B cell (primary cell): ENCODE measurements around the gene TCHHL1. TPM values are rescaled to one million over a fixed set of nuclear protein-coding genes. Genes with fewer than 3 reads are reported as not detected.

ENCODE experiments used
- ATAC-seq: fragments of 200-7000 bp; cut with Tn5 transposase; one replicate; pipeline ENCODE4 v1.10.0; 2021; ENCODE audit warnings: low read depth, mild to moderate bottlenecking, moderate number of reproducible peaks, moderate library complexity
- CTCF ChIA-PET: fragments of 350-600 bp; sonication (Branson Sonifier 250); formaldehyde crosslinking; loops from one replicate; lab custom pipeline; 2021; ENCODE audit warnings: antibody characterized with exemption, inconsistent platforms; lab: Charles Lee
- POLR2A ChIA-PET: fragments of 350-600 bp; sonication (Branson Sonifier 250); formaldehyde crosslinking; loops from one replicate; lab custom pipeline; 2021; ENCODE audit warnings: antibody characterized with exemption; lab: Charles Lee
- DNase-seq: peaks from one replicate; pipeline ENCODE4 v3.0.0; 2013
- H2AFZ ChIP-seq: 2 replicates; pipeline ENCODE4 v1.6.1; 2012; ENCODE audit warnings: mild to moderate bottlenecking, low read depth, low read length; ENCODE audit not compliant: insufficient read depth, poor library complexity, severe bottlenecking
- H3K27ac ChIP-seq, 2 donors: 1 replicate in 1 of 2; 2 replicates in 1 of 2; pipeline ENCODE4 v1.5.1; 2012 to 2013; ENCODE audit warnings: low read length in 2 of 2, mild to moderate bottlenecking in 2 of 2, moderate library complexity in 1 of 2
- H3K27me3 ChIP-seq, 4 experiments: fragments of 200-600 bp in 1 of 4; sonication (generic) in 1 of 4; replicated peaks in 1 of 4; 1 replicate in 2 of 4; 2 replicates in 2 of 4; pipeline versions ENCODE4 v1.6.1 to v1.7.0; 2013 to 2016; ENCODE audit warnings: low read length in 3 of 4, mild to moderate bottlenecking in 2 of 4, mixed read lengths in 1 of 4, moderate library complexity in 1 of 4; ENCODE audit not compliant: insufficient read depth in 4 of 4, control insufficient read depth in 3 of 4; ENCODE audit errors: control extremely low read depth in 1 of 4
- H3K36me3 ChIP-seq, 2 experiments: replicated peaks in 1 of 2; 1 replicate in 1 of 2; 2 replicates in 1 of 2; pipeline versions ENCODE4 v1.6.1 to v1.7.1; 2013; ENCODE audit warnings: low read length in 1 of 2; ENCODE audit not compliant: insufficient read depth in 2 of 2, control insufficient read depth in 1 of 2; ENCODE audit errors: control extremely low read depth in 1 of 2, extremely low read depth in 1 of 2
- H3K4me1 ChIP-seq, 2 donors: fragments of 200-600 bp in 1 of 2; sonication (generic) in 1 of 2; 1 replicate in 1 of 2; 2 replicates in 1 of 2; pipeline versions ENCODE4 v1.5.1 to v1.6.1; 2013 to 2017; ENCODE audit warnings: low read length in 2 of 2; ENCODE audit not compliant: control insufficient read depth in 2 of 2, insufficient read depth in 2 of 2
- H3K4me2 ChIP-seq: replicated peaks from 2 replicates; pipeline ENCODE3; 2012; ENCODE audit warnings: mild to moderate bottlenecking, low read depth, low read length; ENCODE audit not compliant: poor library complexity, severe bottlenecking
- H3K4me3 ChIP-seq, 5 experiments: fragments of 200-600 bp in 1 of 5; sonication (generic) in 1 of 5; 1 replicate in 3 of 5; 2 replicates in 2 of 5; pipeline versions ENCODE4 v1.5.1 to v1.7.0; 2011 to 2016; ENCODE audit warnings: low read length in 4 of 5, mild to moderate bottlenecking in 4 of 5, low read depth in 2 of 5, control low read depth in 1 of 5, moderate library complexity in 1 of 5; ENCODE audit not compliant: insufficient read depth in 1 of 5; ENCODE audit errors: control extremely low read depth in 1 of 5, extremely low read depth in 1 of 5
- H3K79me2 ChIP-seq: fragments of 200-600 bp; sonication (generic); one replicate; pipeline ENCODE4 v1.6.0; 2016; ENCODE audit warnings: low read length; ENCODE audit not compliant: control insufficient read depth, insufficient read depth
- H3K9ac ChIP-seq: fragments of 200-600 bp; sonication (generic); 2 replicates; pipeline ENCODE4 v1.6.1; 2017; ENCODE audit warnings: mild to moderate bottlenecking, low read length, moderate library complexity
- H3K9me3 ChIP-seq, 3 donors: one replicate each; pipeline versions ENCODE4 v1.6.1 to v1.7.1; 2013; ENCODE audit warnings: low read length in 2 of 3; ENCODE audit not compliant: control insufficient read depth in 2 of 3, insufficient read depth in 1 of 3; ENCODE audit errors: control extremely low read depth in 1 of 3
- H4K20me1 ChIP-seq: 2 replicates; pipeline ENCODE4 v1.6.0; 2012; ENCODE audit warnings: mild to moderate bottlenecking, low read length; ENCODE audit not compliant: insufficient read depth, control insufficient read depth, poor library complexity, severe bottlenecking
- H3K27ac Mint-ChIP-seq: one replicate; pipeline ENCODE4 v1.8.0; 2021; ENCODE audit warnings: mixed read lengths
- H3K27me3 Mint-ChIP-seq: one replicate; pipeline ENCODE4 v1.8.0; 2021; ENCODE audit warnings: mixed read lengths
- H3K4me1 Mint-ChIP-seq: one replicate; pipeline ENCODE4 v1.8.0; 2021; ENCODE audit warnings: mixed read lengths
- H3K4me3 Mint-ChIP-seq: one replicate; pipeline ENCODE4 v1.8.0; 2021; ENCODE audit warnings: mixed read lengths
- H3K9me3 Mint-ChIP-seq: one replicate; pipeline ENCODE4 v1.8.0; 2022; ENCODE audit warnings: mixed read lengths; ENCODE audit not compliant: insufficient read depth
- CTCF ChIP-seq: fragments of 200-600 bp; IDR thresholded peaks from one replicate; pipeline ENCODE4 v1.8.0; 2022; ENCODE audit warnings: antibody characterized with exemption, mild to moderate bottlenecking
- EZH2 ChIP-seq: IDR thresholded peaks from 2 replicates; pipeline ENCODE4 v1.6.1; 2012; ENCODE audit warnings: borderline replicate concordance, low read depth, mild to moderate bottlenecking, moderate library complexity, low read length; ENCODE audit not compliant: insufficient read depth, poor library complexity, severe bottlenecking
- WGBS: methylation state at CpG from one replicate; pipeline ENCODE4 v1.1.5; 2013; ENCODE audit warnings: missing lambda C conversion rate; ENCODE audit not compliant: insufficient coverage; 5-methylcytosine and 5-hydroxymethylcytosine counted together
- intact Hi-C: fragments of 100-400 bp; cut with micrococcal nuclease; formaldehyde crosslinking; loops from one replicate; pipeline ENCODE4 v1.10.0; 2022
- polyA plus RNA-seq: library from polyadenylated mRNA; depleted of rRNA; stranded (reverse); fragments of >200 nt; gene quantifications from 2 replicates; pipeline ENCODE4 v1.2.3, GENCODE V29; 2012
- total RNA-seq, 2 donors: library from RNA; stranded (reverse); fragments of 120-200 nt in 1 of 2; gene quantifications; 1 replicate in 1 of 2; 2 replicates in 1 of 2; pipeline versions ENCODE4 v1.2.3 to v1.2.4, GENCODE V29; 2013 to 2022

Gene TCHHL1
- total and polyA plus RNA-seq, 2 donors (not counting 1 experiment from before 2014, with no cell fraction given): not detected

GRCh38 chr1:152038871-152039270 is 50.0 kb downstream of the TCHHL1 start:
- Mint-ChIP-seq H3K4me3 (no peak overlapping the region), H3K27me3 (no peaks in the 10 kb centered on the region), H3K4me1 (peaks cover 38% of the 10 kb centered on the region), H3K27ac (no peak overlapping the region), H3K9me3 (no peaks in the 10 kb centered on the region)
- no peak overlapping the region for H3K4me3 ChIP-seq
- H3K4me2 ChIP-seq: no peak overlapping the region
- WGBS: 96% methylated on average over 9 of the region's 10 CpGs
- H3K9me3 ChIP-seq: no peaks in the 10 kb centered on the region
- H3K36me3 ChIP-seq: peaks cover 0 to 2% of the 10 kb centered on the region in 2 experiments
- no peaks in the 10 kb centered on the region for H3K79me2 ChIP-seq
- TF ChIP-seq CTCF (no peak), EZH2 (no peak)
- no peak overlapping the region for H2AFZ ChIP-seq
- ATAC-seq (no peak), DNase-seq (no peak)
- no peak overlapping the region for H3K9ac ChIP-seq
- no peak overlapping the region for H3K27ac ChIP-seq
- H3K27me3 ChIP-seq: peaks cover 0 to 6% (median 2%) of the 10 kb centered on the region in 4 experiments
- H4K20me1 ChIP-seq: no peaks in the 10 kb centered on the region
- peaks cover 30 to 38% of the 10 kb centered on the region in 2 donors for H3K4me1 ChIP-seq
- ChIA-PET CTCF (interaction anchor here (2.8 to 3.8 kb wide), 2 partner anchors 9 to 14 kb away, joined by 10 to 25 read pairs; no protein-coding TSS in a partner anchor), POLR2A (no interaction called here)
- intact Hi-C loops: no loop called here
